Activated CD4-positive, CD25-positive, alpha-beta regulatory T cell treated with anti-CD3 and anti-CD28 coated beads, Interleukin-2, amount 50 U/mL, for 72 hours (primary cell): ENCODE measurements around the gene RPTOR.

Experiments
- DNase-seq: peaks from one replicate; pipeline ENCODE4 v3.0.0; 2021

The RPTOR gene

DNA sequence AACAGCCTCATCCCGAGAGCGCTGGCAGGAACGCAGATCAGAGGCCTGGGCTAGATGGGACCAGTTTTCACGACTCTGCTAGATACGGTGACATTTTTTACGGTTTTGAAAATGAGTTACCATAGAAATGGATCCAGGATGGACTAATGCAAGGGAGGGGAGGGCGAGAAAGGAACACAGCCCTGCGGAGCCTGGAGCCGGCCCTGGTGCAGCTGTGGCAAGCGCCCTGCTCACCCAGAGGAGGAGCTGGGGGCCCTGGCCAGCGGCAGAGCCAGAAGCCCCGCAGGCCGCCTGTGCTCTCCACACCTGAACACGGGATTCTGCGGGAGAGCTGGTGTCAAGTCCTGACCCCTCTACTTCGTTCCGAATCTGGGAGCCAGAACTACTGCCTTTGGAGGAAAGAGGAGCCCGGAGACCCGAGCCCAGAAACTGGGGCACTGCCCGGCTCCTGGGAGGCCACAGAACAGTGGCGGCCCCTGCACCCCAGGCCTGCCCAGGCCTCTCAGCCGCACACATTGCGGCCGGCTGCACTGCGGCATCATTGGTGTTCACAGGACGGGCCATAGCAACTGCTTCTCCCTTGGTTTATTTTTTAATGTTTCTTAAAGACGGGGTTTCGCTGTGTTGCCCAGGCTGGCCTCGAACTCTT is 358.4 kb downstream of the RPTOR start:
- no peak for DNase-seq

- no peak for DNase-seq
Measured at GRCh38 chr17:80904036-80904753, 359.6 kb downstream of the RPTOR start.

- no peak for DNase-seq
Measured at GRCh38 chr17:80905586-80906230, 361.1 kb downstream of the RPTOR start.

GRCh38 chr17:80906364-80907259 is 362.0 kb downstream of the RPTOR start:
- no peak for DNase-seq

DNA sequence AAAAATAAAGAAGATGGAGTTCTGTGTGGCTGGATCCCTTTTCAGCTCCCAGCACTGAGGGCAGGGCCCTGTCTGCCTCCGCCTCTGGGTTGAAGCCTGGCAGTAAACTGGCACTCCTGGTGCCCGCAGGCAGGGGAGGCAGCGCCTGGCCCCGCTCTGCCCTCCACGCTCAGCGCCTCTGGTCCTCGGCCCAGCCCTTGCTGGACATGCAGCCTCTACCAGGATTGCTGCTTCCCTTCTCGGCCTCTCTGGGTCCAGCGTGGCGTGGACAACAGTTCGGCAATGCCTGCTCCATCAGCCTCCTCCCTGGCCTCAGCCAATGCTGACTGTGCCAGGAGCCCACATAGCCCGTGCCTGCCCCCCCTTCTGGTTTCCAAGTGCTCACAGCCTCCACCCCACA is 362.6 kb downstream of the RPTOR start:
- DNase-seq: no peak

DNA sequence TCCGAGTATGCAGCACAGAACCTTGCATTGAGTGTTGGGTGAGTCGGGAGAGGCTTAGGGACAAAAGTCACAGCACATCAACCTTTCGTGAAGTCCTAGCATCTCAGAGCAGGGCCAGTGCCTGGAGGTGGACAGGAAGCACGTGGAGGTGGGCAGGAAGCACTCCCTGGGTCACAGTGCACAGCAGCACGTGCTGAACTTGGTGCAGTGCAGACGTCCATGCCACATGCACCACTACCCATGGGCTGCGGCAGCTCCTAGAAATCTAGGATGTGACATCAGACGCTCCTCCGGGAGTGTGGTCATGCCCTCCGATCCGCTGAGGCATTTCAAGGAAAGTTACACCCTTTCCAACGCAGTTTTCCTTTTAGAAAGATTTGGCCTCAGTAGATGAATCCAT is 363.6 kb downstream of the RPTOR start:
- DNase-seq: no peak

DNA sequence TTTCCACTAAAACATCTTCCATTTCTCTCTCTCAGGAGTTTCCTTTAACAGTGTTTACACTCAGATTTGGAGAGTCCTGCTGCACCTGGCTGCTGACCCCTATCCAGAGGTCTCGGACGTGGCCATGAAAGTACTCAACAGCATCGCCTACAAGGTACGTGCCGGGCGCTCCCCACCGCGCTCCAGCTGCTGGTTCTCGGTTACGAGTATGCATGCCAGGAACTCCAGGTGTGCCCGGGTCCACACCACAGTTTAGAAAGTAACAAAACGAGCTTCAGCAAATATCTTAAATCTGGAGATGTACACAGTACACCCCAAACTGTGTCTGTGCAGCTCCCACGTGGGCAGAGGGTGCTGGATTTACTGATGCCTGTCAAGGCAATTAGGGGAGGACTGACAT is 364.1 kb downstream of the RPTOR start:
- no peak for DNase-seq

DNA sequence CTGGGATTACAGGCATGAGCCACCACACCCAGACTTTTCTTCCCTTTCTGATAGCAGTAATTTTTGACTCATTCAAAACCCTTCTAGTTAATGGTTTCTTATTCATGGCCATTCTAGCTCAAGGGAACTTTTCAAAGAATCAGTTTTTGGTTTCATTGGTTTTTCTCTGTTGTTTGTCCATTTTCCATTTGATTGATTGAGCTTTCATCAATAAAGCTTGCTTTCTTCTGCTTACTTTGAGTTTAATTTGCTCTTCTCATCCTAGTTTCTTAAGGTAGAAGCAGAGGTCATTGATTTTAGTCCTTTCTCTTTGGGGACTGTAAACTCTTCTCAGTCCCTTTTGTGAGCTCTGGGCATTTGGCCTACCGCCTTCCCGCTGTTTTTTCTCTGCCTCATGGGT is 365.0 kb downstream of the RPTOR start:
- DNase-seq: no peak

GRCh38 chr17:80910043-80910442 is 365.4 kb downstream of the RPTOR start:
- no peak for DNase-seq

- no peak for DNase-seq
Measured at GRCh38 chr17:80912476-80912875, 367.8 kb downstream of the RPTOR start.

GRCh38 chr17:80913928-80914821 is 369.5 kb downstream of the RPTOR start:
- DNase-seq: no peak

GRCh38 chr17:80916246-80916645 is 371.6 kb downstream of the RPTOR start:
- DNase-seq: no peak

DNA sequence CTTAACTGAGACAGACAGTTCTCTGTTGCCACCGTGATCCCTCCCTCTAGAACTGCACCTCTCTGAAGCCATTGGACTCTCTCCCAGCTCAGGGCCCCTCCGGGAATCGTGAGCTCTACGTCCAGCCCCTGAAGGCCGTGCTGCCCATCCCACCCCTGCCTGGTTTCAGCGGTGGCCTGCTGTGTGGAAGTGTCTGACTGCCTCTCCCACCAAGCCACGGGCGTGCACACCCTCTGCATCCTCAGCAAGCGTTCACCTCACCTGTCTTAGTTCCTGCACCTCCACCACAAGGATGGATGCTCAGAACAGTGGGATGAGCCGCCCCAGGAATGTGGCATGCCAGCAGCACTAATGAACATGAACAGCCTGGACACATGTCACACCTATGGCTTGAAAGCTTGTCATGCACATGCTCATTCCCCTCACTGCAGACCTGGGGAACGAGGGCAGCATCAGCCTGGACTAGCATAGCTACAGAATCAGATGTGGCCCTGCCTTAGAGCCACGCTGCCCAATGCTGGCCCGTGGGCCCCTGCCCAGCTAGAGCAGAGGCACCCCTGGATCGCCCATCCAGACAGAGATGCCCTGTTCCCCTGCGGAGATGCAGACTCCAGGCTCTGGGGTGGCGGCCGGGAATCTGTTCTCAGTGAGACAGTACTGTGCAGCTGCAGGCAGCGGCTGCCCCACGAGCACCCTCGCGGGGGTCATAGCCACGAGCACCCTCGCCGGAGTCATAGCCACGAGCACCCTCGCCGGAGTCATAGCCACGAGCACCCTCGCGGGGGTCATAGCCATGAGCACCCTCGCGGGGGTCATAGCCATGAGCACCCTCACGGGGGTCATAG is 373.3 kb downstream of the RPTOR start:
- no peak for DNase-seq

- no peak for DNase-seq
Measured at GRCh38 chr17:80918731-80919130, 374.1 kb downstream of the RPTOR start.

DNA sequence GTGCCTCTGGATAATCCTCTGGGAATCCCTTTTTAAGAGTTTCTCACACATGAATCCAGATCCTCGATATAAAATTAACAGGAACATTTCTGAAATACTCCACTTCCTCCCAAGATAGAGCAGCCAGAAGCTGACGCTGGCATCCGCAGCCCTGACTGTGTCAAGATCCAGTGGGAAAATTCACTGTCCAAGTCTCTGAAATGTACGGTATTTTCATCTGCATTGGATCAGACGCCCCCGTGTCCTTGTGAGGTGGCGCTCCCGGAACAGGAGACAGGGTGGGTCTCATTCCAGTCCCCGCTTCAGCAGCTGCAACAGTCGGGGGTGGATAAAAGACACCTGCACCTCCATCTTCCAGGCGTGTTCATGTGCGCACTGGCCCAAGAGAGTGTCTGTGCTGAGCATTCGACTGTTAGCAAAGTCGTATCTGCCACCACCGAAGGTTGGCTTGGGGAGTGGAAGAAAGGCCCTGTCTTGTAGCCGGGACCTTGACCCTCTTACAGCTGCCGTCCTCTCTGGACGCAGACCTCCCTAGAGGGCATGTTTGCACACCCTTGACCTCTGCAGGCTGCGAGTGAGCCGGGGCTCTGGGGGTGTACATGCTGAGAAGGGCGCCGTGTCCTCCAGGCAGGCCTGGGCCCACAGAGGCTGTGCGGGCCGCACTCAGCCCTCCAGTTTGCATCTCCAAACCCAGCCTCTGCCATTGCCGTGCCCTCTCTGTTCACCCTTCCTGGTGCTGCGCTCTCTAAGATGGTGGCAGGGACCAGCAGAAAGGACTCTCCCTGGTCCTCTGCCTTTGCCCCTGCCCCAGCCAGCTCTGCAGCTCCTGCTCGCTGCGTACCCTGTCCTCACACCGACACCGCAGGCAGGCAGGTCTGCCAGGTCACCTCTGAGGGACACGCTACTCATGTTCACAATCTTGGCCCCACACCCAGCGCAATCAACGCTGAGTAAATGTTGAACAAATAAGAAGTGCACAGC is 375.0 kb downstream of the RPTOR start:
- no peak for DNase-seq

DNA sequence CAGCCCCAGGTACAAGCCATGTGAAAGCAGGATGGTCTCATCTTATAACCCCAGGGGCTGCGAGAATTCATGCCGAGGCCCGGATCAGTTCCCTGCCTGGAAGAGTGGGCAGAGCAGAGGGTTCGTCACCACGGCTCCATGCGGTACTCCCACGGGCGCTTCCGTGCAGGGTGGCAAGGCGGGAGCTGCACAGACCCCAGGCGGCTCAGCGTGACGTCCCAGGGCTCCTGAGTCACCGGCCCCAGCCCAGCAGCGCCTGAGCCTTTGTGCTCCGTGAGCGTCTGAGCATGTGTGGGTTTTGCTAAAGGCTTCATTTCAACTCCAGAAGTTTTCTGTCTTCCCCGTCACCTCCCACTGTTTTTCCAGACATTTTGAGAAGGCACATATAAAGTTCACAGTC is 375.8 kb downstream of the RPTOR start:
- no peak for DNase-seq

GRCh38 chr17:80921159-80921558 is 376.5 kb downstream of the RPTOR start:
- no peak for DNase-seq

GRCh38 chr17:80921741-80922579 is 377.3 kb downstream of the RPTOR start:
- DNase-seq: no peak

GRCh38 chr17:80922580-80923160 is 378.0 kb downstream of the RPTOR start:
- DNase-seq: no peak
